HG02678 (cell line): ENCODE results near the gene TCERG1.
A peak's percentile ranks its signal among the peaks of the same experiment; 100 is the strongest.
"Not testable (repeated sequence)": the region's sequence is repeated elsewhere in the genome, so short reads cannot be mapped to it uniquely, and the experiment has no call there.

Source experiments
- ATAC-seq: cut with Tn5 transposase; IDR thresholded peaks from one replicate; pipeline ENCODE4 v1.9.1; 2021; ENCODE audit warnings: mild to moderate bottlenecking, moderate library complexity; ENCODE audit not compliant: unreplicated experiment

Gene TCERG1

DNA sequence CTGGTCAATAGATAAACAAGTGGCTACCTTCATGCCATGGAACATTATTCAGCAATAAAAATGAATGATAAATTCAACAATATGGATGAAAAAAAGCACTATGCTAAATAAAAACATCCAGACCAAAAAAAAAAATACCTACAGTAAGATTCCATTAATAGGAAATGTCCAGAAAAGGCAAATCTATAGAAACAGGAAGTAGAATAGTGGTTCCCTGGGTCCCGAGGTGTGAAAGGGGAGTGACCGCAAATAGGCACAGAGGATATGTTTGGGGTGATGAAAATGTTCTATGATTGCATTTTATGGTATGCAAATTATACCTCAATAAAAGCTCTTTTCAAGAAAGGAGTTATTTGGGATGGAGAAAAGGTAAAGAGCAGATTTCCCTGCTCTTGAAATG lies 72.4 kb downstream of the TCERG1 start:
- no peak for ATAC-seq

DNA sequence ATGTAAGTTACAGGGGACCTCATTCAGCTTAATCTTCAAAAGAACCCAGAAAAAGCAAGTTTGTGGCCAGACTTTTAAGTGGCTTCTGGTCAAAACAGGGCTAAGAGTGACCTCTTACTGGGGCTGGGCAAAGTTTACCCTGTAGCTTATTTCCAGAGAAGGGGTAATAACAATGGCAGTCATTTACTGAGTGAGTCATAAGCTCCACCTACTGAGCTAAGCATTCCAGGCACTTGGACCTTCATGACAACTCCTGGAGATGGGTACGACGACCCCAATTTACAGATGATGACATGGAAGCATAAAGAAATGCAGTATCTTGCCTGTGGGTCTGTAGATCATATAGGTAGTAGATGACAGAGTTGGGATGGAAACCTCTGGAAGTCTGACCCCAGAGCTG lies 73.6 kb downstream of the TCERG1 start:
- ATAC-seq = no peak

DNA sequence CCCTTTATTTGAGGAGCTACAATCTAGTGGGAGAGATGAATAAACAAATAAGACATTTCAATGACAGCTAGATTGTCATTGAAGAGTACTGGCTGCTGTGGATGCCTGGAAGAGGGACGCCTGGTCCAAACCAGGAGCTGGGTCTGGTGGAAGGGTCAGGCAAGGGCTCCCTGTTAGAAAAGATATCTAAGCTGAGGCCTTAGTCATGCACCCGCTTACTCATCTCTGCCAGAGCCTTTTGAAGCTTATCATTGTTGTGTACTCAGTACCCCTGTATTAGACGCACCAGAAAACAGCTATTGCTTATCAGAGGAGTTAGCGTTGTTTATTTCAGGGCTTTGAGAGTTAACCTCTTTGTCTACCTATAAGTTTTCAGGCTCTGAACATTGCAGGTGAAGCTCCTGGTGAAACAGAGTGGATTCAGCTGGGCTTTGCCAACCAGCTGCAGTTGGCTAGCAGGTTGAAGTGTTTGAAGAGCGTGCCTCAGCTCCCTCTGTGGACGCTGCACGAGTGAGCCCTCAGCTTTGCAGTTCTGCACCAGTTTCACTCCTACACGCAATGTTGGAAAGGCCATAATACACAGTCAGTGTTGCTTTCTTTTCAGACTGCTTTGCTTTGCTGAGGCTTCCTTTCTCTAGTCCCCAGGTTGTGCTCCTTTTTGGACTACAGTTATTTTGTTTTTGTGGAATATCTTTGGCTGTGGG lies 74.4 kb downstream of the TCERG1 start:
- no peak for ATAC-seq

DNA sequence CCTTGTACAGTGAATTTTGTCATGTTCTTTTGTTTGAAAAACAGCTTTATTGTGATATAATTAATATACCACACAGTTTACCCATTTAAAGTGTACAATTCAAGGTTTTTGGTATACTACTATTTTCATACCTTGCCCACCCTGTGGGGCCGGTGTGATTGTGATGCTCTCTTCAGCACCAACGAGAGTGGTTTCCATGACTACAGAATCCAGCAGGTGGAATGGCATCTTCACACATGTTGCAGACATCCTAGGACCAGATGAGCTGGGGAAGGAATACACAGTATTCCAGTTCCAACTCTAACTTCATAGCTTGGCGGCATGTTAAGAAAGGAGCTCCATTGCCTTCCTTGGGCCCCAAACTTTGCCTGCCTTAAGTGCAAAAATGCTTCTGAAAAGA lies 76.6 kb downstream of the TCERG1 start:
- no peak for ATAC-seq

DNA sequence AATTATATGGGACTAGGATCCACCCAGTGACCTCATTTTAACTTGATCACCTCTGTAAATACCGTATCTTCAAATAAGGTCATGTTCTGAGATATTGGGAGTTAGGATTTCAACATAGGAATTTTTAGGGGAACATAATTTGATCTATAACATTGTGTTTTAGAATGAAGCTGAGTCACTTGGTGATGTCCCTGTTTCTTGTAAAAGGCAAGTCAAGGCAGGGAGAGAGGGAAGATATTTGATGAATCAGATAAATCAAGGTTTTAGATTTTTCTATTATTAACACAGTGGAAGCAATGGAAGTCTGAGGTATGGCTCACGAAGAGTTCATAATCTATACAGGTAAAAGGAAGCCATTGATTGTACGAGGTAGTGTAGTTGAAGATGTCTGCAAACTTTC lies 80.7 kb downstream of the TCERG1 start:
- no peak for ATAC-seq

DNA sequence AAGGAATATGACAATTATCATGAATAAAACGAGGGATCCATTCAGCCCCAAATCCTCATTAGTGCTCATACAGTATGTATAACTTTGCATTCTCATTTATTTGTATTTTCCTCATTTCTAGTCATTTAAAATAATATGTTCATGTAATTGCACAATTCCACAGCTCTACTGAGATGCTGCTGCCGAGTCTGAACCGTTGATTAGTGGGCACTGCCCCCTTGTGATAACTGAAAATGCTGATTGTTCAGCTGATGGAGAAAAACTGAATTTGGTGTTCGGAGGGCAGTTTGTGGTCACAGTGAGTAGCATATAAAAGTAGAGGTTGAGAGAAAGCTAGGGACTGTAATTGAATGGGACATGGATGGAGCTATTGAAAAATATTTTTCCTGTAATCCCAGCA lies 81.1 kb downstream of the TCERG1 start:
- ATAC-seq = no peak

DNA sequence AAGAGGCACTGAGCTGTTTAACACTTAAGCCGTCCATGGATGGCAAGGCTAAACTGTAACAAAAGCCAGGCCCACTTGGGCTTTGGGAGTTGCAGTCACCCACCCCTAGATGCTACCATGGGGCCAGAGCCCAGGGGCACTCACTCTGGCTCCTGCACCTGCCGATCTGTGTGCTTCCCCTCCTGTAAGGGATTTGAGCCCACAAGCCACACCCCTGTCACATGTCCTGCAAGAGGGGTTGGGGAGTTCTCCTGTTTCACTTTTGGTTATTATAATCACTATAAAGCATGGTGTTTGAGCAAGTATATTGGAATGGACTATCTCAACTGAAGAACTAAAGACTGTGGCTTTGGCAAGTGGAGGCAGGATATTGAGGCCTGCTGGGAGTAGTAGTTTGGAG lies 82.9 kb downstream of the TCERG1 start:
- ATAC-seq = peak; percentile 73

DNA sequence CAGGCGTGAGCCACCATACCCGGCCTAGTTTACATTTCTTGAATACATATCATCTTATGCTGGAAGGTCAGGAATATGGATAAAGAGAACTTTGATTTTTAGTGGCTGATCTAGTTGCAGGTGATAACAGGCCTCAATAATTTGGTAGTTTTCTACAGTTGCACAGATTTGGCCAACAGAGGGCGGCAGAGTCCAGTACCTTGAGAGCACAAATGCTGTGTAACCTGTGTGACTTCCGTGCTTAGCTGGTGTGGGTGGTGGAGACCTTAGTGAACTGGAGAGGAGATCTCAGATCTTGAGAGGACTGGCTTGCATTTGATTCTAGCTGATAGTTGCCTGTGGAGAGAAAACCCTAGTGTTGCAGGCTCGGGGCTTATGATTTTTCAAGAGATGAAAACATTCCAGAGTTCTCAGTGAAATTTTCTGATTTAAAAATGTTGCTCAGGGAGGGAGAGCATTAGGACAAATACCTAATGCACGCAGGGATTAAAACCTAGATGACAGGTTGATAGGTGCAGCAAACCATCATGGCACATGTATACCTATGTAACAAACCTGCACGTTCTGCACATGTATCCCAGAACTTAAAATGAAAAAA lies 86.2 kb downstream of the TCERG1 start:
- peak; percentile 94 for ATAC-seq

DNA sequence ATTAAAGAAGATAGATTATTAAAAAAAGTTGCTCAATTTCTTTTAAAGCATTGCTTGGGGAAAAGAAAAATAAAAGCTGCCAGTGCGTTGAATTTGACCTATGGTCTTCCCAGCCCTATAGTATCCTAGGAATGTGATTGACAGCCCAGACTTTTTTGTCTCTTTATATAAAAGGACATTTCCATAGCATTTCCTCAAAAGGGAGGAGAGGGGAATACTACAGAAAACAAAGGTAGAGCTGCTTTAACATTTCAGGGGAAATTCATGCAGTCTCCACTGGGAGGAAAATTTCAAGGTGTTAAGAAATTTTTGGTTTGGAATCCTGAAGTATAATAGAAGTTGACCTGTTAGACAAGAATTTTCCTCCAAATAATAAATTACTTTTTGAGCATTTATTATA lies 86.7 kb downstream of the TCERG1 start:
- ATAC-seq = no peak

DNA sequence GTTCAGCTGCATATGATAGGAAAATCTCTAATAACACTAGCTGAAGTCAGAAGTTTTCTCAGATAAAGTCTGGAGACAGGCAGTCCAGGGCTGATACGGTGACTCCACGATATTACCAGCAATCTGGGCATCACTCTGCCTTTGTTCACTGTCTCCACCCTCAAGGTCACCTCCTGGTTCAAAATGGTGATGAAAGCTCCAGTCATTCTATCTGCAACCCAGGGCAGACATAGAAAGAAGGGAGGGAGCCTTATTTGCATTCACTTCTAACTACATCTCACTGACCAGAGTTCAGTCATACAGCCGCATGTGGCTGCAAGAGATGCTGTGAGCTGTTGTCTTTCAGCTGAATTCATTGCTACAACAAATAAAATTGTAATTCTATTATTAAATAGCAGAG lies 91.3 kb downstream of the TCERG1 start:
- no peak for ATAC-seq

DNA sequence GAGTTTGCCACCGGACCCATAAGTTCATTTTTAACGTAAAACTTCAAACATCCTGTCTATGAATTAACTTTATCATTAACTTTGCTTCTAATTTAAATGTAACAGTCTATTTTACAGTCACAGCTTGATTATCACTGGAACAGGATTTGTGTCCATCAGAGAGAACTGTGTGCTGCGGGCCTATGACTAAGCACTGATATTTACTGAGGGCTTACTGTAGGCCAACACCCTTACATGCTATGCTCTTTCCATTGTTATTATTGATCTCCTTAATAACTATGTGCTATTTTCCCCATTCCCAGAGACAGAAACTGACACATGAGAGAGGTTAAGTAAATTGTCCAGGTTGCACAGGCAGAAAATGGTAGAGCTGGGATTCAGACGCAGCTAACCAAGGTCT lies 92.8 kb downstream of the TCERG1 start:
- ATAC-seq = no peak

DNA sequence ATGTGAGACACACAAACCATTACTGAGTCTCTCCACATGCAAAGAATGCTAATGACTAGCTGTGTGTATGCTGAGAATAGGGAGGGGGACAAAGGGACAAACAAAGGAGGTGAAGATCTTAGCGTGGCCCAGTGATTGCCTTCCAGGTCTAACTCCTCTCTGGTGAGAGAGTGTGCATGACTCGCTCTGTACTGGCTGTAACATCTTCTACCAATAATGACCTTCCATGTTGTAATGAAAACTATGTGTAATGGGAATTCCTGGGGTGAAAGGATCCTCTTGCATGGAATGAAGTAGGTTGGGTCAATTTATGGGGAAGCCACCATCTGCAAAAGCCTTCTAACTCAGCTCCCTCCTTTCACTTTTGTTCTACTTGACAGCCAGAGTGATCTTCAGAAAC lies 93.3 kb downstream of the TCERG1 start:
- ATAC-seq = no peak

DNA sequence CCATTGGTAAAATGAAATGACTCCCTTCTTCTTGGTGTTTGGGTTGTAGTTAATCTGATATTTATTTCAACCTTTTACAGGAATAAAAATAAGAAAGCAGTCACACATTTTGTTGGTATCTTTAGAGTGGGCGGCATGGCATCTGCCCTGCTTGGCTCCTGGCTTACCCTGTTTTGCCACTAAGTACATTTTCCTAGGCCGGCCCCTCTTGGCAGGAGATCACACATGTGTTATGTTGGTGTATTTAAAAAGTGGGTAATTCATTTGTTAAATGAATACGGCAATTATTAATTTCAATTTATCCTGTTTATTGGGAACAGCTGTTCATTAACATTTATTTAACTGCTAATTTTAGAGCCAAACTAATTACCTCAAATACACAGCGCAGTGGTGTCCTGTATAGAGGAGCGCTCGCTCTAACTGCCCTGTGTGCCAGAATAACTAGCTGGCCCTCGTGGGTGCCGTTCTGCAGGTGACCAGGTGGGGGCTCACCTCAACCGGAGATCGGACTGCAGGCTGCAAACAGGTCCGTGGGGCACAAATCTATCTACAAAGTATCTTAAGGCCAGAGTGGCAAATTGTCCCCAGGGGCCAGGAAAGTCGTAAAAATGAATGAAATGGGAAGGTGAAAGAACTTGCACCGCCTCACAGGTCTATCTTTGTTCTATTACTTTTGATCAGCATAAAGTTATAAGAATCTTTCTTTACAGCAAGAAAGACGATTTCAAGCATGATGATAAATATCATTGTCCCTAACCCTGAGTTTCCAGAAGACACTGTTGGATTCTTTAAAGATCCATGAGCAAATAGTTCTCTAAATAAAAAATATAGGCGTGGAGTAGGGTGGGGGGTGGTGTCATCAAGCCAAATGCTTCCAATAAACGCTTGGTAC lies 95.1 kb downstream of the TCERG1 start:
- ATAC-seq = peak; percentile 99

DNA sequence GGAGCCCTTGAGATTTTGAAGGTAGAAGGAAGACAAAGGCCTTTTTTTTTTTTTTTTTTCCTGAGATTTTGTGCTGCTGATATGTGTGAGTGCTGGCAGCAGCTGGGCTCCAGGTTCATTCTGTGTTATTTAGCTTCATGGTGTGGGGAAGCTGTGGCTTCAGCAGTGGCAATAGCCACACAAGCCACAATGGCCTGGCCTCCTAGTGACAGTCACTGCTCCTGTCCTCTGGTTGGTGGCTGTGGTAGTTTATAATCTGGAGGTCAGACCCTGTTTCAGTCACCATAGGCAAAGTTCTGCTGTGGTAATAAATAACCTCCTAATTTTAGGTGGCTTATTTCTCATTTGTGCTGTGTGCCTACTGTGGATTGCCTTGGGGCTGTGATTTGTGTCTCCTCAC lies 97.1 kb downstream of the TCERG1 start:
- ATAC-seq = no peak

DNA sequence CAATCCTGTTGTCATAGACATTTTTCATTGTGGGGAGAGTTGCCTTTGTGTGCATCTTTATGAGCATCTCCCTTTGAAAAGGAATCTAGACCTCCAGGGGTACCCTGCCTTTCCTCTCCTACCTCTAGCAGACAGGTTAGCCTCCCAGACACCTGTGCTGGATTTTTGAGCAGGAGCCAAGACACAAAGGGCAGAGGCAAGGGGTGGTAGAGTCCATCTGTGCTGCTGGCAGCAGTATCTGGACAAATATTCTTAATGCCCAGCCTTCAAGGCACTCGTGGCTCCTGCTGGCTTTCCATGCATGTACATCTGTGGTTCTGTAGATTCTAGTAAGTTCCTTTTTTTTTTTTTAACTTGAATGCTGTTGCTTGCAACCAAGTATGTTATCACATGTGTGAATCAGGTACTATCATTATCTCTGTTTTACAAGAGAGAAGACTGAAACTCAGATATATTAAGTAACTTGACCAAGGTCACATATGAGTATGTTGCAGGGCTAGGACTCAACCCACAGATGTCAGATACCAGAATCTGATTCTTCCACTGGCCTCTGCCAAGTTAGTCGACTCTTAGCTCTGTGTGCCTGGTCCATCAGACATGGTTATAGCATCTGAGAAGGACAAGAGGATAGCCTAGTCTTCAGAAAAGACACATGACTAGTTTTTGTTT lies 101.8 kb downstream of the TCERG1 start:
- no peak for ATAC-seq

DNA sequence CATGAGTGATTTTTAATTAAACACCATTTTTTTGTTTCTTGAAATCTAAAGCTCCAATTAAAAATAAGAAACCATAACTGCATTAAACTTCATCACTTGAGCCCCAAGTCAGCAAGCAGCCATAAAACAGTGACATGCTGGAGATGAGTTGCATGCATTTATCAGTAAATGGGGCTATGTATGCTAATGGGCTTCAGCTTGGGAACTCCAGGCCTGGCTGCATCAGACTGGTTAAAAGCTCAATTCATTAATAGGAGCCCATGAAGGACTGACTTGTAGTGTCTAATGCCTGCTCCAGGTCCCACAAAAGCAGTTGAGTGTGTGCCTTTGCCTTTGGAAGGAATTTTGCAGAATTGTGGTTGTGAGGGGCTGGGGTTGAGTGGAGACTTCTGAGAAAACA lies 102.5 kb downstream of the TCERG1 start:
- ATAC-seq = no peak

DNA sequence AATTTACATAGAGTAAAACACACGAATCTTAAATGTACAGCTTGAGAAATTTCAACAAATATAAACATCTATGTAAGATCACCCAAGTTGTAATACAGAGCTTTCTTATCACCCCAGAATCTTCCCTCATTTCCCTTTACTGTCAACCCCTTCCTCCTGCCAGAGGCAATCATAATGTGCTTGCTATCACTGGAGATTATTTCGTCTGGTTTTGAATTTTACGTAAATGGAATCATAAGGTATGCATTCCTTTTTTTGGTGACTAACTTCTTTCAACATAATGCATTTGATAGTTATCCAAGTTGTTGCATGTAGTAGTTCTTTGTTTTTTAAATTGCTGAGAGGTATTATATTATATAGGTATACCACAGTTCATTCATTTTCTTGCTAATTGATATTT lies 106.3 kb downstream of the TCERG1 start:
- ATAC-seq = no peak

DNA sequence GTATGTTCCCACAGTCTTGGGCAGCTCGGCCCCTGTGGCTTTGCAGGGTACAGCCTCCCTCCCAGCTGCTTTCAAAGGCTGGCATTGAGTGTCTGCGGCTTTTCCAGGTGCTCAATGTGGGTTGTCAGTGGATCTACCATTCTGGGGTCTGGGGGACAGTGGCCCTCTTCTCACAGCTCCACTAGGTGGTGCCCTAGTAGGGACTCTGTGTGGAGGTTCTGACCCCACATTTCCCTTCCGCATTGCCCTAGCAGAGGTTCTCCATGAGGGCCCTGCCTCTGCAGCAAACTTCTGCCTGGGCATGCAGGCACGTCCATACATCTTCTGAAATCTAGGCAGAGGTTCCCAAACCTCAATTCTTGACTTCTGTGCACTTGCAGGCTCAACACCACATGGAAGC lies 109.8 kb downstream of the TCERG1 start:
- not testable (repeated sequence) for ATAC-seq

DNA sequence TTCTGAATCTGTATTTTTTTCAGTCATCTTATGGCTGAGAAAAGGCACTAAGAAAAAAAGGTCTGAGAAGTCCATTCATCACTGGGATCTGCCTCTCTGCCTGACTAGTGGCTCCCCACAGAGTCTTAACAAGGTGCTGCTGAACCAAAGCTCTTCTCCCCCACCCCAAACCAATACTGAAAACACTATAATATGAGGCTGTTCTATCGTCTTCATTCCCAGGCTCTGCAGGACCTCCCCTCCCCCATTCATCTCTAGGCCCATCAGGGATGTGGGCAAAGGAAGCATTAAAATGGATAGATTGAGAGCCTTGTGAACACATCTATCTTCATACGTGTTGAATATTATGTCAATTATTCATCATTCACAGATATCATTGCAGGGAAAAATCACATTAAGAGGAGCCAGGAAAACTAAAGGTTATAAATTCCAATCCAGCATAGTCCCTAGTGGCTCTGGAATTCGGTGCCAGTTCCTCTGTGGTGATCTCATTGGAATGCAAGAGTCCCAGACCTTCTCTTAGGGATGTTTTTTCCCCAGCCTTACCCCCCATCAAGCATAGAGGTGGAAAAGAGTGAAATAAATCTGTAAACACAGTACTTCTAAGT lies 113.2 kb downstream of the TCERG1 start:
- ATAC-seq = no peak
